Glutamatergic neuron (in vitro differentiated cells): ENCODE data around the gene CEP135. TPM values are rescaled to one million over a fixed set of nuclear protein-coding genes. Genes with fewer than 3 reads are reported as not detected.

ENCODE experiments used
- DNase-seq: peaks from one replicate; pipeline ENCODE4 v3.0.0; 2022
- H3K27ac Mint-ChIP-seq: one replicate; pipeline ENCODE4 v1.8.0; 2020; ENCODE audit warnings: mild to moderate bottlenecking, mixed read lengths, inconsistent platforms; ENCODE audit not compliant: unreplicated experiment
- H3K27me3 Mint-ChIP-seq: one replicate; pipeline ENCODE4 v1.8.0; 2020; ENCODE audit warnings: mild to moderate bottlenecking, moderate library complexity, mixed read lengths, inconsistent platforms; ENCODE audit not compliant: unreplicated experiment
- H3K36me3 Mint-ChIP-seq: one replicate; pipeline ENCODE4 v1.8.0; 2020; ENCODE audit warnings: mild to moderate bottlenecking, mixed read lengths, inconsistent platforms; ENCODE audit not compliant: unreplicated experiment
- H3K4me1 Mint-ChIP-seq: one replicate; pipeline ENCODE4 v1.8.0; 2020; ENCODE audit warnings: mild to moderate bottlenecking, low read depth, mixed read lengths, inconsistent platforms; ENCODE audit not compliant: unreplicated experiment
- H3K4me3 Mint-ChIP-seq: one replicate; pipeline ENCODE4 v1.8.0; 2020; ENCODE audit warnings: mild to moderate bottlenecking, mixed read lengths, inconsistent platforms; ENCODE audit not compliant: unreplicated experiment
- H3K9me3 Mint-ChIP-seq: one replicate; pipeline ENCODE4 v1.8.0; 2020; ENCODE audit warnings: mild to moderate bottlenecking, moderate library complexity, mixed read lengths, inconsistent platforms; ENCODE audit not compliant: unreplicated experiment
- CTCF ChIP-seq: fragments of 200-600 bp; sonication (generic); IDR thresholded peaks from one replicate; pipeline ENCODE4 v1.5.0; 2021; ENCODE audit not compliant: partially characterized antibody, unreplicated experiment
- total RNA-seq: library from RNA; stranded (reverse); fragmentation: NEBNext Ultra II Directional; extraction: Animal tissue kit (Norgen Biotek cat#: 25700); gene quantifications from one replicate; pipeline ENCODE4 v1.2.1, GENCODE V29; 2021; ENCODE audit not compliant: unreplicated experiment

CEP135 gene
- total RNA-seq, 1 donor from 2014 or later = 4.2 TPM

- Mint-ChIP-seq H3K36me3 (no peaks in the 10 kb centered on the region), H3K4me1 (no peaks in the 10 kb centered on the region), H3K27me3 (no peaks in the 10 kb centered on the region), H3K27ac (no peak overlapping the region), H3K9me3 (no peaks in the 10 kb centered on the region), H3K4me3 (no peak overlapping the region)
- no peak for TF ChIP-seq CTCF
- DNase-seq = no peak
Measured at GRCh38 chr4:55973650-55974049, 24.9 kb downstream of the CEP135 start.

- Mint-ChIP-seq H3K27ac (no peak overlapping the region), H3K27me3 (no peaks in the 10 kb centered on the region), H3K4me1 (no peaks in the 10 kb centered on the region), H3K4me3 (no peak overlapping the region), H3K9me3 (no peaks in the 10 kb centered on the region), H3K36me3 (no peaks in the 10 kb centered on the region)
- no peak for DNase-seq
- no peak for TF ChIP-seq CTCF
Measured at GRCh38 chr4:55977811-55978210, 29.1 kb downstream of the CEP135 start.

- Mint-ChIP-seq H3K27ac (no peak overlapping the region), H3K9me3 (no peaks in the 10 kb centered on the region), H3K4me3 (no peak overlapping the region), H3K27me3 (no peaks in the 10 kb centered on the region), H3K36me3 (no peaks in the 10 kb centered on the region), H3K4me1 (no peaks in the 10 kb centered on the region)
- no peak for DNase-seq
- no peak for TF ChIP-seq CTCF
Measured at GRCh38 chr4:55979562-55979961, 30.8 kb downstream of the CEP135 start.

DNA sequence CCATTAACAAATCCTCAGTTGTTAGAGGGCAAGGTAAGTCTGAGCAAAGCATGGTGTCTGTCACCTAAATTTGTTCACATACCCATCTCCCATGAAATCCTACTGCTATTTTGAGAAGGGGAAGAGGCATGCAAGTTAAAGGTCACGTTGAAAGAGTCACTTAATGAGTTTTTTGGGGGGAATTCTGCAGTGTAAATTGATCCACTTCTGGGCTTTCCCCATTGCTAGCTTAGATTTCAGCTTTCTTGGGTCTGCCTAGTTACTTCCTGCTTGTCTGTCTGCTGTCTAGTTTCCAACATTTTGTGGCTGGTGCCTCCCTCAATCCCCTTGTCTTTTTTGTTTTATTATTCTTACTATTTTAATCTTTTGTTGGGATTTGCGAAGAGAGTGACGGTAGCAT lies 32.0 kb downstream of the CEP135 start:
- no peak for TF ChIP-seq CTCF
- no peak overlapping the region for H3K27ac Mint-ChIP-seq
- no peaks in the 10 kb centered on the region for H3K4me1 Mint-ChIP-seq
- no peak overlapping the region for H3K4me3 Mint-ChIP-seq
- no peaks in the 10 kb centered on the region for H3K27me3 Mint-ChIP-seq
- DNase-seq = no peak
- no peaks in the 10 kb centered on the region for H3K36me3 Mint-ChIP-seq
- no peaks in the 10 kb centered on the region for H3K9me3 Mint-ChIP-seq

GRCh38 chr4:55982976-55983375 lies 34.2 kb downstream of the CEP135 start:
- Mint-ChIP-seq H3K27me3 (no peaks in the 10 kb centered on the region), H3K9me3 (no peaks in the 10 kb centered on the region), H3K4me3 (no peak overlapping the region), H3K36me3 (no peaks in the 10 kb centered on the region), H3K27ac (no peak overlapping the region), H3K4me1 (no peaks in the 10 kb centered on the region)
- DNase-seq = no peak
- no peak for TF ChIP-seq CTCF
